ENCODE results near the gene PROSER1. TPM values are rescaled to one million over a fixed set of nuclear protein-coding genes. Genes with fewer than 3 reads are reported as not detected.

PROSER1 gene
- total and polyA plus RNA-seq, 2 of the 4 experiments (the other 2 are of a cell fraction), result 2.0 to 13.4 TPM

DNA sequence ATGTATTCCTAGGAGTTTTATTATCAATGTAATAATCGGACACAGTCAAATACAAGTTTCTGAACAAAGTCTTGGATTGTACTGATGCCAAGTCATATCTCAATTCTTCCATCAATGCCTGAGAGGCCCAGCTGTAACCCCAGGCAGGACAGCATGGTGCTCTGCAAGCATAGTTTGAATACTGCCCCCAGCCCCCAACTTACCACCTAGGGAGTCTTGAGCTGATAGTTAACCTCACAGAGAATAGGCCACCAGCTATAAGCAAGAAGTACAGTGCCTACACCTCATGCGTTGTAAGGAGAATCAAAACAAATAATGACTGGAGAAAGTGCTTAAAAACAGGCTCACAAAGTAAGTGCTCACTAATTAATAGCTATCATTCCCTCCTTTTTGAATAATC, 2.7 kb downstream of the PROSER1 start:
- no peak overlapping the region for H3K56ac ChIP-seq (ENCODE audit: extremely low read depth, insufficient read depth, low read length)
- H3K14ac ChIP-seq (replicated peaks; ENCODE audit: low read depth, low read length), result no peak overlapping the region
- in situ Hi-C loops (cut with MboI; ENCODE audit: low sequenced_read_pairs) (no loop called here), dilution Hi-C loops (cut with HindIII; ENCODE audit: low sequenced_read_pairs, unreplicated experiment) (no loop called here), intact Hi-C loops (cut with micrococcal nuclease) (loop anchor here (5.0 to 10.0 kb wide), 3 partner anchors 380 to 647 kb away; partner anchors contain the start of gene LHFPL6)
- H2BK120ac ChIP-seq (ENCODE audit: low read depth, low read length), result no peak overlapping the region
- no peak overlapping the region for H4K8ac ChIP-seq (ENCODE audit: low read depth in 2 of 2, low read length in 2 of 2)
- peak overlapping the region; percentile 32; the same call in 1 of the 2 replicates for H3K9ac ChIP-seq (ENCODE audit: low read depth, low read length)
- no peaks in the 10 kb centered on the region for H3K27me3 ChIP-seq (ENCODE audit: control insufficient read depth, insufficient read depth, low read length)
- TF ChIP-seq, protein P1, sequence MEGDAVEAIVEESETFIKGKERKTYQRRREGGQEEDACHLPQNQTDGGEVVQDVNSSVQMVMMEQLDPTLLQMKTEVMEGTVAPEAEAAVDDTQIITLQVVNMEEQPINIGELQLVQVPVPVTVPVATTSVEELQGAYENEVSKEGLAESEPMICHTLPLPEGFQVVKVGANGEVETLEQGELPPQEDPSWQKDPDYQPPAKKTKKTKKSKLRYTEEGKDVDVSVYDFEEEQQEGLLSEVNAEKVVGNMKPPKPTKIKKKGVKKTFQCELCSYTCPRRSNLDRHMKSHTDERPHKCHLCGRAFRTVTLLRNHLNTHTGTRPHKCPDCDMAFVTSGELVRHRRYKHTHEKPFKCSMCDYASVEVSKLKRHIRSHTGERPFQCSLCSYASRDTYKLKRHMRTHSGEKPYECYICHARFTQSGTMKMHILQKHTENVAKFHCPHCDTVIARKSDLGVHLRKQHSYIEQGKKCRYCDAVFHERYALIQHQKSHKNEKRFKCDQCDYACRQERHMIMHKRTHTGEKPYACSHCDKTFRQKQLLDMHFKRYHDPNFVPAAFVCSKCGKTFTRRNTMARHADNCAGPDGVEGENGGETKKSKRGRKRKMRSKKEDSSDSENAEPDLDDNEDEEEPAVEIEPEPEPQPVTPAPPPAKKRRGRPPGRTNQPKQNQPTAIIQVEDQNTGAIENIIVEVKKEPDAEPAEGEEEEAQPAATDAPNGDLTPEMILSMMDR (conservative IDR thresholded peaks at IDR 0.05; ENCODE audit: low read depth, low read length), result no peak
- TF ChIP-seq FOS (IDR thresholded peaks at IDR 0.05; ENCODE audit: low read depth, low read length) (no peak), MXI1 (IDR thresholded peaks at IDR 0.05; ENCODE audit: borderline replicate concordance, low read depth, low read length) (no peak), MAZ (IDR thresholded peaks at IDR 0.05; ENCODE audit: borderline replicate concordance, low read depth, low read length) (no peak), MAFK (IDR thresholded peaks at IDR 0.05; ENCODE audit: low read depth, low read length) (no peak), RFX5 (IDR thresholded peaks at IDR 0.05; ENCODE audit: low read depth, low read length) (no peak), POLR2A (IDR thresholded peaks at IDR 0.05; ENCODE audit: low read depth, low read length) (no peak), SMC3 (IDR thresholded peaks at IDR 0.05; ENCODE audit: low read depth, low read length) (no peak), NFE2L2 (IDR thresholded peaks at IDR 0.05; ENCODE audit: low read depth, low read length) (no peak)
- TF ChIP-seq, protein P2, sequence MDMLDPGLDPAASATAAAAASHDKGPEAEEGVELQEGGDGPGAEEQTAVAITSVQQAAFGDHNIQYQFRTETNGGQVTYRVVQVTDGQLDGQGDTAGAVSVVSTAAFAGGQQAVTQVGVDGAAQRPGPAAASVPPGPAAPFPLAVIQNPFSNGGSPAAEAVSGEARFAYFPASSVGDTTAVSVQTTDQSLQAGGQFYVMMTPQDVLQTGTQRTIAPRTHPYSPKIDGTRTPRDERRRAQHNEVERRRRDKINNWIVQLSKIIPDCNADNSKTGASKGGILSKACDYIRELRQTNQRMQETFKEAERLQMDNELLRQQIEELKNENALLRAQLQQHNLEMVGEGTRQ (IDR thresholded peaks at IDR 0.05; ENCODE audit: low read depth, low read length), result no peak
- H3K4me1 ChIP-seq (ENCODE audit: control insufficient read depth, insufficient read depth, low read length), result peaks cover 2% of the 10 kb centered on the region; the same call in 1 of the 2 replicates
- H2BK15ac ChIP-seq (ENCODE audit: low read depth, low read length), result no peak overlapping the region
- H3K4ac ChIP-seq (ENCODE audit: low read depth, low read length), result no peak overlapping the region
- no peak overlapping the region for H2BK5ac ChIP-seq (ENCODE audit: low read depth, low read length, poor library complexity, severe bottlenecking)
- no peak overlapping the region for H4K5ac ChIP-seq (ENCODE audit: low read depth, low read length)
- H3K27ac ChIP-seq (ENCODE audit: insufficient read depth, low read length), result no peak overlapping the region
- H3K36me3 ChIP-seq (ENCODE audit: control insufficient read depth, insufficient read depth, low read length), result peaks cover 2% of the 10 kb centered on the region; the same call in 1 of the 2 replicates
- H3K9me1 ChIP-seq (ENCODE audit: insufficient read depth, low read length), result no peaks in the 10 kb centered on the region; the same call in 1 of the 2 replicates
- H3K23ac ChIP-seq (ENCODE audit: low read depth, low read length), result 0 out of 2 replicates have a peak overlapping the region, but pooled peaks have one; percentile 24
- peak overlapping the region; percentile 98 for H3K4me2 ChIP-seq (ENCODE audit: low read depth, low read length)
- CTCF ChIA-PET, result no interaction called here
- DNase-seq (no peak), ATAC-seq (ENCODE audit: low read depth) (no peak)
- no peak overlapping the region for H4K91ac ChIP-seq (ENCODE audit: insufficient read depth, low read depth, low read length)
- no peak overlapping the region for H2AK5ac ChIP-seq (ENCODE audit: low read depth, low read length)
- 0 out of 2 replicates have a peak overlapping the region, but pooled peaks have one; percentile 6 for H3K4me3 ChIP-seq (ENCODE audit: insufficient read depth, low read depth, low read length)
- no CpG with 5 or more reads among the region's 2 CpGs for WGBS, 2 experiments (ENCODE audit: extremely low coverage in 2 of 2, insufficient read length in 1 of 2)
- POLR2A ChIA-PET (ENCODE audit: unreplicated experiment), result no interaction called here
- H3K18ac ChIP-seq (ENCODE audit: low read depth, low read length), result no peak overlapping the region
- no peaks in the 10 kb centered on the region for H3K9me3 ChIP-seq (ENCODE audit: control insufficient read depth, insufficient read depth, low read length)
- H3K79me1 ChIP-seq (ENCODE audit: low read depth in 1 of 2, low read length in 2 of 2), result peaks cover 20 to 43% of the 10 kb centered on the region in 2 experiments
- no peak overlapping the region for H2BK20ac ChIP-seq (ENCODE audit: low read depth, low read length)
- H2AK9ac ChIP-seq (replicated peaks; ENCODE audit: low read depth, low read length, poor library complexity), result no peak overlapping the region
- BruUV-seq (replicated peaks), result no TSS peak
- H4K20me1 ChIP-seq (ENCODE audit: insufficient read depth, low read length), result peaks cover 4% of the 10 kb centered on the region; the same call in 1 of the 2 replicates
- H2AFZ ChIP-seq (replicated peaks; ENCODE audit: low read length, poor library complexity), result no peak overlapping the region
